Left ventricle myocardium inferior (tissue), 1 donor: ENCODE measurements around the gene C2CD2. TPM values are rescaled to one million over a fixed set of nuclear protein-coding genes. Genes with fewer than 3 reads are reported as not detected.

Source experiments
- DNase-seq: peaks from one replicate; pipeline ENCODE4 v3.0.0-alpha.2; 2020
- H3K27ac ChIP-seq: fragments of 200-600 bp; replicated peaks from 2 replicates; pipeline ENCODE4 v1.8.0; 2021
- H3K27me3 ChIP-seq: fragments of 200-600 bp; 2 replicates; pipeline ENCODE4 v1.8.0; 2021; ENCODE audit warnings: low read depth
- H3K36me3 ChIP-seq: fragments of 200-600 bp; 2 replicates; pipeline ENCODE4 v1.8.0; 2021
- H3K4me1 ChIP-seq: fragments of 200-600 bp; 2 replicates; pipeline ENCODE4 v1.8.0; 2021
- H3K4me3 ChIP-seq: fragments of 200-600 bp; 2 replicates; pipeline ENCODE4 v1.8.0; 2021; ENCODE audit warnings: mild to moderate bottlenecking, moderate library complexity
- H3K9me3 ChIP-seq: fragments of 200-600 bp; replicated peaks from 2 replicates; pipeline ENCODE4 v1.8.0; 2021
- intact Hi-C: fragments of 100-400 bp; cut with micrococcal nuclease; formaldehyde crosslinking; loops from one replicate; pipeline ENCODE4 v1.11.0; 2022
- total RNA-seq: library from RNA; stranded (reverse); fragmentation: NEBNext Ultra II Directional; extraction: Animal tissue kit (Norgen Biotek cat#: 25700); gene quantifications from one replicate; pipeline ENCODE4 v1.2.1, GENCODE V29; 2021
- TF ChIP-seq, protein P1 (sequence below): fragments of 200-600 bp; IDR thresholded peaks from 2 replicates; pipeline ENCODE4 v1.8.0; 2021; ENCODE audit warnings: antibody characterized with exemption, mild to moderate bottlenecking, borderline replicate concordance
- donor health status: DM: no; HTN: yes; CAD: no; lungs with severe emphysema.

Gene C2CD2
- total RNA-seq, 1 donor from 2014 or later, result 5.9 TPM

DNA sequence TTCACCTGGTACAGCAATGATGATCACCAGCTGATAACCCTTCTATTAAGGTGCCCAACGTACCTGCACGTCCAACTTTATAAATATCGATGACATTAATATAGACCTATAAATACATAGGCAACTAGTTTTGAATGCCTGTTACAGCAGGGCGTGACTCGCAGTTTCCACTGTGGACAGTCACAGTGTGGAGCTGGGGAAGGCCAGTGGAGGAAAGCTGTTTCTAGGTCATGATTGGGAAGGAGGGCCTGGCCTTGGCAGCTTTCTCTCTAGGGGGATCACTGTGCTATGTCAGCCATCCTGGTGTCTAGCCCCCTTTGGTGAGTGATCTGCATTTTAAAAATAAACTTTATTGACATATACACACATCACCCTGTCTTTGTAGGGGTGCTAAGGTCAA lies 70.2 kb downstream of the C2CD2 start:
- Histone ChIP-seq H3K27ac (no peak overlapping the region), H3K9me3 (no peaks in the 10 kb centered on the region), H3K36me3 (peaks cover 6% of the 10 kb centered on the region), H3K4me3 (no peak overlapping the region), H3K4me1 (peaks cover 7% of the 10 kb centered on the region), H3K27me3 (no peaks in the 10 kb centered on the region)
- DNase-seq, result no peak
- TF ChIP-seq, protein P1, sequence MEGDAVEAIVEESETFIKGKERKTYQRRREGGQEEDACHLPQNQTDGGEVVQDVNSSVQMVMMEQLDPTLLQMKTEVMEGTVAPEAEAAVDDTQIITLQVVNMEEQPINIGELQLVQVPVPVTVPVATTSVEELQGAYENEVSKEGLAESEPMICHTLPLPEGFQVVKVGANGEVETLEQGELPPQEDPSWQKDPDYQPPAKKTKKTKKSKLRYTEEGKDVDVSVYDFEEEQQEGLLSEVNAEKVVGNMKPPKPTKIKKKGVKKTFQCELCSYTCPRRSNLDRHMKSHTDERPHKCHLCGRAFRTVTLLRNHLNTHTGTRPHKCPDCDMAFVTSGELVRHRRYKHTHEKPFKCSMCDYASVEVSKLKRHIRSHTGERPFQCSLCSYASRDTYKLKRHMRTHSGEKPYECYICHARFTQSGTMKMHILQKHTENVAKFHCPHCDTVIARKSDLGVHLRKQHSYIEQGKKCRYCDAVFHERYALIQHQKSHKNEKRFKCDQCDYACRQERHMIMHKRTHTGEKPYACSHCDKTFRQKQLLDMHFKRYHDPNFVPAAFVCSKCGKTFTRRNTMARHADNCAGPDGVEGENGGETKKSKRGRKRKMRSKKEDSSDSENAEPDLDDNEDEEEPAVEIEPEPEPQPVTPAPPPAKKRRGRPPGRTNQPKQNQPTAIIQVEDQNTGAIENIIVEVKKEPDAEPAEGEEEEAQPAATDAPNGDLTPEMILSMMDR, result no peak
- intact Hi-C loops, result no loop called here

DNA sequence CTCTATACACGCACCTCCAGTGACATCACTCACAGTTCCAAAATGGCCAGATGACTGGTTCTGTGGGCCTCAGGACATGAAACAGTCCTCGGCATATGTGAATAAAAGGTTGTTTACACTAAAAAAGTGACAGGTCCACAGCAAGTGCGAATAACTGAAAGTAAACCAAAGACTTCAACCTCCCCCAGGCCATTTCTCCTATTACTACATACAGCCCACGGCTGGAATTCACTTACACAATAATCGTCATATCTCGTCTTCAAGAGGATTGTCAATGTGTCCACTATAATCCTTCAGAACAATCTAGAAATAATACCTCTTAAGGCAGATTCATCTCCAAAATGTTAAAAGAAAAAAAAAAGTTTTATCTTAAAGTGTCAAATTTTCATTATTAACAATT lies 72.8 kb downstream of the C2CD2 start:
- H3K36me3 ChIP-seq, result no peaks in the 10 kb centered on the region
- no peaks in the 10 kb centered on the region for H3K9me3 ChIP-seq
- no peak overlapping the region for H3K27ac ChIP-seq
- no peak for DNase-seq
- H3K27me3 ChIP-seq, result no peaks in the 10 kb centered on the region
- no peak overlapping the region for H3K4me3 ChIP-seq
- H3K4me1 ChIP-seq, result peaks cover 22% of the 10 kb centered on the region
- intact Hi-C loops, result no loop called here
- TF ChIP-seq, protein P1, result no peak

DNA sequence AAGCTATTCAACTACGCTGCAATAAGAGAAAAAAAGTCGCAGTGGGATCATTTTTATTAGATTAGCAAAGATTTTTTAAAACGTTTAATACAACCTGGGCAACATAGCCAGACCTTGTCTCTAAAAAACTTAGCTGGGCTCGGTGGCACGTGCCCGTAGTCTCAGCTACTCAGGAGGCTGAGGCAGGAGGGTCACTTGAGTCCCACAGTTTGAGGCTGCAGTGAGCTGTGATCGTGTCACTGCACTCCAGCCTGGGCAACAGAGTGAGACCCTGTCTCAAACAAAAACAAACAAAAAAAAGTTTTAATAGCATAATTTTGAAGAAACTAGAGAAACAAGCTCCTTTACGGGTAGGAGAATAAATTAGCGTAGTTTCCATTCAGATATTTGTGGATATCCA lies 73.7 kb downstream of the C2CD2 start:
- H3K4me1 ChIP-seq, result peaks cover 22% of the 10 kb centered on the region
- no peak for DNase-seq
- H3K4me3 ChIP-seq, result peak overlapping the region; percentile 92
- intact Hi-C loops, result no loop called here
- H3K27ac ChIP-seq, result no peak overlapping the region
- H3K9me3 ChIP-seq, result no peaks in the 10 kb centered on the region
- no peaks in the 10 kb centered on the region for H3K27me3 ChIP-seq
- H3K36me3 ChIP-seq, result no peaks in the 10 kb centered on the region
- TF ChIP-seq, protein P1, result no peak

DNA sequence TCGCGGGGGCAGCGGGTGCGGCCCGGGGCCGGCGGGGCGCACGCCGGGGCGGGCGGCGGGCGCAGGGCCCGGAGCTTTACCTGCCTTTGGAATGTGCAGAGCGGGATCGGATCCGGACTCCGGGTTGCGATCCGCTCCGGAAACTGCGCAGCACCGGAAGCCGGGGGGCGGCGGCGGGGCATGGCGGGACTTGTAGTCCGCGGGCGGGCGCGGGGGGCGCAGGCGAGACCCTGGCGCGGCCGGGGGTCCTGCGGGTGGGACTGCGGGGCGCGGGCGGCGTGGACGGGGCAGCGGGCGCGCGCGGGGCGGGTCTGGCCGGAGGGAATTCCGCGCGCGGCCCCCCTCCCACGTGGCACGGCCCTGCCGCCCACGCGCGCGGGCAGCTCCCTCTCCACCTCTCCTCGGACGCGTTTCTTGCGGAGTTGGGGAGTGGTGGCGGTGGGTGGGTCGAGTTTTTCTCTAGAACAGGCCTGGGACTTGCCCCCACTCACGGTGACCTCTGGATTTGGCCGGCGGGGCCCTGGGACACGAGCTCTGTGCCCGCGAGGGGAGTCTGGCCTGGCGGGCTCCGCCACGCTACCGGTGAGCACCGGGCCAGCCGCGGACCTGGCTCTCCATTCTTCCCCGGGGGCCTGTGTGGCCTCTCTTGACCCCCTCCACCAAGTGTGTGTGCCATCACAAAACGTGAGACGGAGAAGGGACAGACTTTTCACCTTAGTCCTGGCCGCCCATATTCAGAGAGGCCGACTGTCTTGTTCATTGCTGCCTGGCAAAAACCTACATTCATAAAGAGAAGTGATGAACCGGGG lies 74.4 kb downstream of the C2CD2 start, which contains the start of gene PRDM15:
TSS of gene PRDM15 (minus strand) at position 155 of the 809 bp plus-strand sequence. CDS start 18,981 bp downstream, outside the sequence.
- H3K4me3 ChIP-seq, result peak within 1 kb of the TSS; percentile 92
- H3K36me3 ChIP-seq, result no peaks in the 10 kb centered on the region
- H3K27me3 ChIP-seq, result no peaks in the 10 kb centered on the region
- intact Hi-C loops, result no loop called here
- peak within 1 kb of the TSS; percentile 86 for H3K27ac ChIP-seq
- H3K9me3 ChIP-seq, result no peaks in the 10 kb centered on the region
- DNase-seq, result peak; percentile 86
- TF ChIP-seq, protein P1, result no peak
- H3K4me1 ChIP-seq, result peaks cover 22% of the 10 kb centered on the region

DNA sequence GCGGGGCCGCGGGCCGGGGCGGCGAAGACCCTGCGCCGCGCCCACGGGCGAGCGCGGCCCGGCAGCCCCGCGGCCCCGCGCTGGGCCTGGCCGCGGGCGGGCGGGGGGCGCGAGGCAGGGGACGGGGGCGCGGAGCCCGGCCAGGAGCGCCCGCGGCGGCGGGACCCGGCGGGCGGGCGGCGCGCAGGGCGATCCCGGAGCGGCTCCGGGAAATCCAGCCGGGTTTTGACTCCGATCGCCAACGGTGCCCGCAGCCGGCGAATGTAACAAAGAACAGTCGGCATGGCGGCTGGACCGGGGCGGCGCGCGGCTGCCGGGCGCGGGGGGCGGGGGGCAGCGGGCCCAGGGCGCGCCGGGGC lies 75.0 kb downstream of the C2CD2 start:
- peak; percentile 86 for DNase-seq
- Histone ChIP-seq H3K27me3 (no peaks in the 10 kb centered on the region), H3K4me1 (peaks cover 22% of the 10 kb centered on the region), H3K4me3 (peak overlapping the region; percentile 92), H3K27ac (peak overlapping the region; percentile 86), H3K9me3 (no peaks in the 10 kb centered on the region), H3K36me3 (no peaks in the 10 kb centered on the region)
- TF ChIP-seq, protein P1, result no peak
- intact Hi-C loops, result no loop called here
